ENCODE data around the gene SLC36A3.
"Not testable (repeated sequence)": the region's sequence is repeated elsewhere in the genome, so short reads cannot be mapped to it uniquely, and the experiment has no call there.

The SLC36A3 gene

GRCh38 chr5:151309266-151309665, 5.7 kb upstream of the SLC36A3 start:
- DNase-seq (ENCODE audit: low read depth in 1 of 2, low spot score in 1 of 2) = not testable (repeated sequence)

DNA sequence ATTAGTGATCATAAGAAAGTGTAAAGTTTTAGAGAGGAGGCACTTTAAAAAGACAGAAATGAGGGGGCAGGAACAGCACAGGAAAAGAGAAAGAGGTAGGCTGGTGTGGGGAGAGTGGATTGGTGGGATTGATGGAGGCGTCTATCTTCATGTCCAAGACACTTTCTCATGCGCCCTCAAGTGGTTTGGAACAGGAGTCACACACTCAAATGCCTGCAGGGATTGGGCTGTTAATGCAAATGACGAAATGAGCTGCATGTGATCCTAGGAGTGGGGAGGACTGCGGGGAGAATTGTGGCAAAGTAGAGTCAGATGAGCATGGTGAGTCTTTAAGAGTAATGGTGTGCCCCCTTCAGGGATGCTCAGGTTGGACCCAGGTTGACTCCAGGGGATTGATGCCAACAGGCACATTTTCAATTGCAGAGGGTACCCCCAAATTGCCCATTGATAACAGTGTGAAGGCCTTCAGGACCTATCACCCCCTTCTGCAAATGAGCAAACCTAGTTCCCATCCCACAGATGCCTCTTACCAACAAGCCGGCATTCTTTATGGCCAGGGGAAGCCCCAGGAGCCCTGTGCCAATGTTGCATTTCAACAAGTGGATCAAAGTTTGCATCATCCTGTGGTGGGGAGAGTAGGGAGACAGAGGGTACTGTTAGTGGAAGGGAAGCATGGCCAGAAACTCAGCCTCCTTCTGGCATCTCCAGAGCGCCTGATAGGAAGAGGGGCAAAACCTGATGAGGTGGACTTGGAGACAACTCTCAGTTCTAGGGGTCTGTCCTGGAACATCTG, 5.3 kb downstream of the SLC36A3 start:
- no peak for DNase-seq (ENCODE audit: low read depth in 1 of 2, low spot score in 1 of 2)

GRCh38 chr5:151296974-151297373, 6.6 kb downstream of the SLC36A3 start:
- no peak for DNase-seq (ENCODE audit: low read depth in 1 of 2, low spot score in 1 of 2)

DNA sequence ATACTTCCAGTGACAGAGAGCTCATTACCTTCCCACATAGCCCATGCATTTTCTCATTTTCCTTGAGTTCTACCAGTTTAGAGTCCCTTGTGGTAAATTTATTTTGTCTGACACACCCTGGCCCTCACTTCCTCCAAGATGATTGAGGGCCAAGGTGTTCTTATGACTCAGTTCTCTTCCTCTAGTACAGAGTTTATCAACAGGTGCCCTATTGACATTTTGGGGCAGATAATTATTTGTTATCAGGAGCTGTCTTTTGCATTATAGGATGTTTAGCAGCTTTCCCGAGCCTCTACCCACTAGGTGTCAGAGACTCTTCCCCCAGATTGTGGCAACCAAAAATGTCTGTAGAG, 7.1 kb downstream of the SLC36A3 start:
- no peak for DNase-seq (ENCODE audit: low read depth in 1 of 2, low spot score in 1 of 2)

GRCh38 chr5:151295791-151296477, 7.6 kb downstream of the SLC36A3 start:
- no peak for DNase-seq (ENCODE audit: low read depth in 1 of 2, low spot score in 1 of 2)

DNA sequence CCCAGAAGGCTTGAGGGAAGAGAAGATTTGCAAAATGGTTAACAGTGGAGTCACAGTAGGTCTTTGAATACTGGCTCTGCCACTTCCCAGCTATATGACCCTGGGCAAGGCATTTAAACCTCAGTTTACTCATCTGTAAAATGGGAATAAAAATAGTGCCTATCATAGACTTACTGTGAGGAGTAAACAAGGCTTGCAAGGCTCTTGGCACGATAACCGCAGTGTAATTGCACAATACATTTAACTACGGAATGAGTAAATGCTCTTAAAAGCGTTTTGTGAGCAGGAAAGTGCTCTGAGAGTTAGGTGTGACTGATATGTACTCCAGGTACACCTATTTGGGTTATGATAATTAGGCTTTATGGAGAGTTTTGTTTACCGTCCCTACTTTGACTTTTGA, 8.4 kb downstream of the SLC36A3 start:
- no peak for DNase-seq (ENCODE audit: low read depth in 1 of 2, low spot score in 1 of 2)

DNA sequence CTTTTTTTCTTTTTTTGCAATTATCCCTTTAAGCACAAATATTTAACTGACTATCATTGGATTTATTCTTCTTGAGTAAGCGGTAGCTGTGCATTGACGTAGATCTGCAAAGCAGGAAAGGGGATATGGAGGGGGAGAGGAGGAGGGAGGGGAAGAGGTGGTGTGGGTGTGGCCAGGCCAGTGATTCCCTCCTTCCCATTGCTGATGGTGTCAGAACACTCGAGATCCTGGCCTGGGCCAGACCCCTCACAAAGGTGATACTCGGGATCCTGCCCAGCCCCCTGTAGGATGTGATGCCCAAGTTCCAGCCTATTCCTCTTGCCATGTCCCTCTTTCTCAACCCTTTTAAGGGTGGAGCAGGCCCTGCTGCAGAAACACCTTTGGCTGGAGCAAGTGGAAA, 9.9 kb downstream of the SLC36A3 start:
- no peak for DNase-seq (ENCODE audit: low read depth in 1 of 2, low spot score in 1 of 2)

- no peak for DNase-seq (ENCODE audit: low read depth in 1 of 2, low spot score in 1 of 2)
These were observed 15.4 kb downstream of the SLC36A3 start for GRCh38 chr5:151288180-151288579.

DNA sequence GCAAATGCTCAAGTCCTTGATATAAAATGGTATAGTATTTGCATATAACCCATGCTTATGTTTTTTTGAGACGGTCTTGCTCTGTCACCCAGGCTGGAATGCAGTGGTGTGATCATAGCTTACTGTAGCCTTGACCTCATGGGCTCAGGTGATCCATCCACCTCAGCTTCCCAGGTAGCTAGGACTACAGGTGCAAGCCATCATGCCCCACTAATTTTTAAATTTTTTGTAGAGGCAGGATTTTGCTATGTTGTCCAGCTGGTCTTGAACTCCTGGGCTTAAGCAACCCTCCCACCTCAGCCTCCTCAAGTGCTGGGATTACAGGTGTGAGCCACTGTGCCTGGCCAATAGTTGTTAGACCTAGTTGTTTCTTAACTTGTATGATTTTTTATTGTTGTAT, 17.3 kb downstream of the SLC36A3 start:
- DNase-seq (ENCODE audit: low read depth in 1 of 2, low spot score in 1 of 2) = no peak

- no peak for DNase-seq (ENCODE audit: low read depth in 1 of 2, low spot score in 1 of 2)
These were observed 17.9 kb downstream of the SLC36A3 start for GRCh38 chr5:151285683-151286082.

DNA sequence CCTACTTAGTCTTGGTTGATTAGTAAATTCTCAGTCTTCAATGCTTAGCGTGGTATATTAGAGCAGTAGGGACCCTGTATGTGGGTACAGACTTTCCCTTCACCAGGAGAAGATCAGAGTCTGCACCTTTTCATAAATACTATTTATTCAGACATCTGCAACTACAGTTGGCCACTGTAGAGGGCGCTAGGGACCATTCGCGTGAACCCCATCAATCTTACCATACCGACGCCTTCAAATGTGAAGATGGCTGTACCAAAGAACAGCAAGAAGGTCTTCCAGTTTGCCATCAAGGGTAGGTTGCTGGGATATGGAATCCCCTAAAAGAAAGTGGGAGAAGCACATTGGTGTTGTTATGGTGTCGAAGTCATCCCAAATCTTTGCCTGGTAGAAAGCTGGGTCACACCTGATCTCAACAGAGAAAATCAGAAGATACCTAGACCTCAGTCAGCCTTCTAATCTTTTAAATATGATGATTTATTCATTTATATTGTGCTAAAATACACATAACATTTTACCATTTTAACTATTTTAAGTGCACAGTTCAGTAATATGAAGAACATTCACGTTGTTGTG, 19.1 kb downstream of the SLC36A3 start:
- no peak for DNase-seq (ENCODE audit: low read depth in 1 of 2, low spot score in 1 of 2)

- DNase-seq (ENCODE audit: low read depth in 1 of 2, low spot score in 1 of 2) = no peak
These were observed 20.3 kb downstream of the SLC36A3 start for GRCh38 chr5:151283120-151283825.

GRCh38 chr5:151281001-151281639, 22.4 kb downstream of the SLC36A3 start:
- DNase-seq (ENCODE audit: low read depth in 1 of 2, low spot score in 1 of 2) = no peak

GRCh38 chr5:151280443-151280842, 23.1 kb downstream of the SLC36A3 start:
- DNase-seq (ENCODE audit: low read depth in 1 of 2, low spot score in 1 of 2) = no peak

GRCh38 chr5:151278845-151279244, 24.7 kb downstream of the SLC36A3 start:
- no peak for DNase-seq (ENCODE audit: low read depth in 1 of 2, low spot score in 1 of 2)

DNA sequence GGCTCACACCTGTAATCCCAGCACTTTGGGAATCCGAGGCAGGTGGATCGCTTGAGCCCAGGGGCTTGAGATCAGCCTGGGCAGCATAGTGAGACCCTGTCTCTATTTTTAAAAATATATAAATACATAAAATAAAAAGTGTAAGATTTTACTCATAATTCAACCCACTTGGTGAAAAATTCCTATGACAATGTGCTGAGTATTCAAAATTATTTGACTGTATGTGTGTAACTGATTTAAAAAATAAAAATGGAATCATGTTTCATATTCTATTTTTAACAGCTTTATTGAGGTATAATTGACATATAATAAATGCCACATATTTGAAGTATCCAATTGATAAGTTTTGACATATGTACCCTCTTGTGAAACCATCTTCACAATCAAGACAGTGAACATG, 27.8 kb downstream of the SLC36A3 start:
- DNase-seq (ENCODE audit: low read depth in 1 of 2, low spot score in 1 of 2) = no peak

GRCh38 chr5:151274666-151275065, 28.9 kb downstream of the SLC36A3 start:
- DNase-seq (ENCODE audit: low read depth in 1 of 2, low spot score in 1 of 2) = no peak

- DNase-seq (ENCODE audit: low read depth in 1 of 2, low spot score in 1 of 2) = no peak
These were observed 32.2 kb downstream of the SLC36A3 start for GRCh38 chr5:151271336-151271735.

DNA sequence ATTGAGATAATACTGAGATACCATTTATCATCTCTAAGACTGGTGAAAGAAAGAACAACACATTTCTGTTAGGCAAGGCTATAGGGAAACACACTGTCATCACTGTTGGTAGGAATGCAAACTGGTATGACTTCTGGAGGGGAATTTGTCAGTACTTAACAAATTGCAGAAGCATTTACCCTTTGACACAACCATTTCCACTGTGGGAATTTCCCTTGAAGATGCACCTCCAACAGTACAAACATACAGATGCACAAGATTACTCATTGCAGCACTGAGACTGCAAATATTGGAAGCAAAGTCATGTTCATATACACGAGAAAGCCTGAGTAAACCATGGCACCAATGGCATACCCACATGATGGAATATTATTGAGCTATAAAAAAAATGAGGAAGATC, 33.0 kb downstream of the SLC36A3 start:
- no peak for DNase-seq (ENCODE audit: low read depth in 1 of 2, low spot score in 1 of 2)

- DNase-seq (ENCODE audit: low read depth in 1 of 2, low spot score in 1 of 2) = no peak
These were observed 35.9 kb downstream of the SLC36A3 start for GRCh38 chr5:151267491-151268260.

GRCh38 chr5:151264113-151264512, 39.5 kb downstream of the SLC36A3 start:
- no peak for DNase-seq (ENCODE audit: low read depth in 1 of 2, low spot score in 1 of 2)
